GM21447 (cell line): ENCODE results near the gene GRM8.

Experiments used
- ATAC-seq: cut with Tn5 transposase; IDR thresholded peaks from one replicate; pipeline ENCODE4 v1.9.1; 2021; ENCODE audit not compliant: unreplicated experiment

GRM8 gene

DNA sequence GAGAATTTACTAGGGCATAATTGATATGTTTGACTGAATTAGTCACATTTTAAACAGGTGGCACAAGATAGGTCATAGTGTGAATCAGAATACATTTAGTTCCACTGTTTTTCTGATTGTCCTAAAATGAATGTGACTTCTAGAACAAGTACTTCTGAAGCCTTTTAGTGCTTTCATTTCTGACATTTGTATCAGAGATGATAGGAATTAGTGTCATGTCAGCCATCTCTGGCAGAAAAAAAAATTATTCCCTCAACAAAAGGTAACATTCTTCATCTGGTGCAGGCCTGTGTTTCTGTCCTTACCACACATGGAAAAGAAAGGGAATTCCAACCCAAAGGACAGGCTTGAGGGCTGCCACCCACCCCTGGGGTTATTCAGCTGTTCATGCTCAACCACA is 21.3 kb downstream of the GRM8 start:
- ATAC-seq, result no peak

- no peak for ATAC-seq
Measured at GRCh38 chr7:127230192-127230925, 22.4 kb downstream of the GRM8 start.

- no peak for ATAC-seq
Measured at GRCh38 chr7:127226685-127227374, 25.9 kb downstream of the GRM8 start.

GRCh38 chr7:127221731-127222130 is 31.0 kb downstream of the GRM8 start:
- no peak for ATAC-seq

- no peak for ATAC-seq
Measured at GRCh38 chr7:127214956-127215718, 37.6 kb downstream of the GRM8 start.

DNA sequence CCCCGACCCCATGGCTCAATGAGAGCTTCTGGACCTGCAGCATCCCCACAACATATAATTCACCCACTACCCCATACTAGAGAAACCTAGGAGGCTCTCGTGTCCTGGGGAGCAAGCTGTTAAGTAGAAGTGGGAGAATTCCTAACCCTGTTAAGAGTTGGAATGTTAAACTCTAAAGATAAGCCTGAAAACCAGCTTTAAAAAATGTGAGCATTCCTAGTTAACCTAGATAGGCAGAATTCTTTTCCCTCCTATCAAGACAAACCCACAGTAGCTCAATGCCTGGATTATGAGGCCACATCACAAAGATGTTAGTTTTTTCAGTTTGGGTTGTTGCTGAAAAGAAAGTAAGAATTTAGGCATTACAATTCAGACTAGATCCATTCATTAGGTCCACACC is 42.9 kb downstream of the GRM8 start:
- no peak for ATAC-seq

GRCh38 chr7:127208860-127209259 is 43.9 kb downstream of the GRM8 start:
- no peak for ATAC-seq

DNA sequence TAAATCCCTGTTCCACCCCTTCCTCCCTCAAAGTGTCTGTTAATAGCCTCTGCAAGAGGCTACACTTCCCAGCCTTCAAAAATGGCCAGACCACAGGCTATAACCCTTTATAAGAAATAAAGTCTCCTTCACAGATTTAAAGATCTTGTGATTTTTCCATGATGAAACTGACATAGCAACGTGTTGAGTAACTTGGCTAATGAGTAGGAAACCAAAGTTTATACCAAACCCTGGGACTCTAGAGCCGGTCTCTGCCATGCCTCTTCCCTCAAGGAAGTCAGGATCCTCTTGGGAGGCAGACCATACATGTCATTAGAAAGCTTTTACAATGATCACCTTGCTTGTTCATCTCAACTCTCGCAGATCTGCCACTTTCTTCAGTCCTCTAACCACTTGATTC is 44.4 kb downstream of the GRM8 start:
- ATAC-seq, result no peak

DNA sequence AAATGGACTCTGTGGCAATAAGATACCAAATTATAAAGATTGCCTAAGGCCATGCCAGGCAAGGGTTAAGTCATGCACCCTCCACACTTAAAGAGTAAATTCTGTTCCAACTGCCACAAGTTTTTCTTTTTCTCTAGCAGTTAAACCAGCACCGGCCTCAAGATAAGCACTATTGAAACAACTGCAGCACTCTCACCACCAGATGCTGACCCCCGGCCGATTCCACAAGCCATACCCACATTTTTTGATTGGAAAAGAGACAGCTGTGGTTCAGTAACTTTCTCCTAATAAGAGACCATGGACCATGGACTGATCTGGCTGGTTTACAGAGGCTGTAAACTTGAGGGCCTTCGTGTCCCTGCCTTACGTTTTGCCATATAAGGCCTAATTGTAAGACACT is 44.9 kb downstream of the GRM8 start:
- ATAC-seq, result no peak

- no peak for ATAC-seq
Measured at GRCh38 chr7:127207230-127207629, 45.5 kb downstream of the GRM8 start.

DNA sequence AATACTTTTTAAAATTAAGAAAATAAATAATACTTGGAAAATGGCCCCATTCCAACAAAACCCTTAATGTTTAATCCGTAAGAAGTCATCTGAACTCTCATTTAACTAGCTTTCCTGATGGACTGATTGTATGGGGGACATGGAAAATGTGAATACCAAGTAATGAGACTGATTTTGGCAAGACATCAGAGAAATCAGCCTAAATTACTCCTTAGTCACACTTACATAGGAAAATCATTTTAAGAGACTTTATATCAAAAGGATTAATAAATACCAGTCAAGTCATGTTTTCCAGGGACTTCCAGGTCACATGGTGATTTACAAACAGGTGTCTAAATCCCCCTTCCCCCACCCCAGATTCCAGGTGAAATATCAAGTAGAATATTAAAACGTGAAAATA is 58.2 kb downstream of the GRM8 start:
- ATAC-seq, result no peak

DNA sequence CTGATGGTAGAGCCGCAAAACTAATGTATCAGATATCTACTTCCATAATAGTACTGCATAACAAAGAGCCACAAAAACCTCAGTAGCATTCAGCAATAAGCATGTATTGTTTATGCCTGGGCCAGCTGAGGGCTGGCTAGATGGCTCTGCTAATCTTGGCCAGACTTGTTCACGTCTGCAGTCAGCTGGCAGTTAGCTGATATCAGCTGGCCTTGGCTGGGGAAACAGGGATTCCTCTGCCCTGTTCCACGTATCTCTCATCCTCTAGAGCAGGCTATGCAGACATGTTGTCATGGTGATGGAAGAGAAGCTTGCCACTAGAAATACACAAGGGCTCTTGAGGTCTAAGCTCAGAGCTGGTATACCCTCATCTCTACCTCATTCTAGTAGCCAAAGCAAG is 62.9 kb downstream of the GRM8 start:
- no peak for ATAC-seq

DNA sequence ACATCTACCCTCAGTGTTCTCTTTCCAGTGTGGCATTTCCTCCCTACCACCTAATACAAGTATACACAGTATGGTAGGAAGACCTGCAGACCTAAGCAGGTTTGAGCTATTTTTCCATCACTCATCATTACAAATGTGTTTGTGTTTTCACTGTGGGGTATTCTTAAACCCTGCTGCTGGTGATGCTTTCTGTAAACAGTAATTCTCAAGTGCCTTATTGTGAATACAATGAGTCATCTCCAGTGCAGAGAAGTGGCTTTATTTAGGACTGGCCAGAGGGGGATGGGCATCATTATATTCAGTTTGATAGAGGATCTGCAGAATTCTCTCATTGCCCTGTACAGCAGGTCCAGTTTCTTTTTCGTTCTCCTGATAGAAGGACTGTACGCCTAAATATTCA is 63.7 kb downstream of the GRM8 start:
- ATAC-seq, result no peak

- no peak for ATAC-seq
Measured at GRCh38 chr7:127187740-127188139, 65.0 kb downstream of the GRM8 start.

GRCh38 chr7:127186686-127187085 is 66.1 kb downstream of the GRM8 start:
- no peak for ATAC-seq

GRCh38 chr7:127177156-127177555 is 75.6 kb downstream of the GRM8 start:
- no peak for ATAC-seq

DNA sequence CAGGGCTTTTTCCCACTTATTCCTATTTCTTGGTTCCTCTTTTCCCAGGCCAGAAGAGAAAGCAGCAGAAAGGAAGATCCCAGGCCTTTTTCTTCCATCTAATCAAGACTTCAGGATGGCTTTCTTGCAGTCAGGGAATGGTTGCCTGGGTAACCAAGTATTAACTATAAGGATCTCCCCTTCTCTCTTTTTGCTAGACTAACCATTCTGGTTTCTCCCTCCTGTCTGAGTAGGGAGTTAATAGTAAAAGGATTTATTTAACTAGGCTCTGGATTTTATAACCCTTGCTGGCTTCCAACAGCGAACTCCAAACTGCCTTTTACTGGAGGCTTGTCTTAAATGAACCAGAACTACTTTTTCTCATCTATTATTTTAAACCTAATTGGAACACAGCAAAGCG is 90.4 kb downstream of the GRM8 start:
- ATAC-seq, result no peak

DNA sequence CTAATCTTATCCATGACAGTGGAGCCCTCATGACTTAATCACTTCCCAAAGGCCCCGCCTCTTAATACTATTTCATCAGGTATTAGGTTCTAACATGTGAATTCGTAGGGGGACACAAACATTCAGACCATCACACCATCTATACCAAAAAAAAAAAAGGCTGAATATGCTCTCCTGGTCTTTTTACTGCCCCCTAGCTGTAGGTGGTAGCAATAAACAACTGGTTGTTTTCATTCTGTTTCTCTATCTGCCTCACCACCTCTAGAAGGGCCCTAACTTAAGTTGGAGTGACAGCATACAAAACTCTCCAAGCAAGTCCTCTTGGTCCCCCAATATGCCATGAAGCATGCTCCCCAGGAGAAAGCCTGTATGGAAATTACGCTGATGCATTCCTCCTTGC is 94.1 kb downstream of the GRM8 start:
- no peak for ATAC-seq

GRCh38 chr7:127154958-127155357 is 97.8 kb downstream of the GRM8 start:
- ATAC-seq, result no peak

- ATAC-seq, result no peak
Measured at GRCh38 chr7:127154101-127154500, 98.6 kb downstream of the GRM8 start.

DNA sequence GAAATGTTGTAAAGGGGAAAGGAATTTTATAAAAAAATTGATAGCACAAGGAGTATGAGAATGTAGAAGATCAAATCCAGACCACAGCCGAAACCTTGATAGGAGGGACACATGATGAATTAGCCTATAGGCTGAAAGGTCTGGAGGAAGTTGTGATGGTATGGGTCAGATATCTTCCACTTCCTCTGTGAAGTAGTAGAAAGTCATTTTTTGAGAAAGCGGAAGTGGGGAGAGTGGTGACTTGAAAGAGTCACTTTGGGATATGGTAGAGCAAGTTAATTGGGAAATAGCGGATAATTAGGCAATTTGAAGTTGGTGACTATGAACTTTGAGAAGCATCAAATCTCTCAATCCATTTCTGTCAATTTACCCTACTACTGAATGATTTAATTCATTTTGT is 99.4 kb downstream of the GRM8 start:
- ATAC-seq, result no peak

GRCh38 chr7:127152423-127152822 is 100.3 kb downstream of the GRM8 start:
- ATAC-seq, result no peak
